Stomach (tissue), 9 donors: ENCODE measurements around the gene DYSF. TPM values are rescaled to one million over a fixed set of nuclear protein-coding genes. Genes with fewer than 3 reads are reported as not detected.

Experiments
- DNase-seq, 2 donors: peaks; one replicate each; pipeline versions ENCODE4 v3.0.0 to v3.0.0-alpha.2; 2013 to 2019
- H3K27ac ChIP-seq, 5 donors: fragments of 200-600 bp in 4 of 5; sonication (generic) in 4 of 5; one replicate each; pipeline ENCODE4 v1.5.1; 2013 to 2019; ENCODE audit warnings: mild to moderate bottlenecking in 1 of 5, moderate library complexity in 1 of 5
- H3K27me3 ChIP-seq, 3 donors: fragments of 200-600 bp; sonication (generic); one replicate each; pipeline ENCODE4 v1.5.1; 2017 to 2019; ENCODE audit warnings: mixed run types in 1 of 3
- H3K36me3 ChIP-seq, 4 donors: fragments of 200-600 bp; sonication (generic); 1 replicate in 3 of 4; 2 replicates in 1 of 4; pipeline ENCODE4 v1.5.1; 2016 to 2019
- H3K4me1 ChIP-seq, 4 donors: fragments of 200-600 bp; sonication (generic); one replicate each; pipeline ENCODE4 v1.5.1; 2016 to 2019
- H3K4me3 ChIP-seq, 4 donors: fragments of 200-600 bp; sonication (generic) in 3 of 4; one replicate each; pipeline ENCODE4 v1.5.1; 2016 to 2019; ENCODE audit warnings: mild to moderate bottlenecking in 1 of 4
- H3K9me3 ChIP-seq, 4 donors: fragments of 200-600 bp; sonication (generic); one replicate each; pipeline ENCODE4 v1.5.1; 2016 to 2019
- EP300 ChIP-seq: sonication (generic); formaldehyde crosslinking; IDR thresholded peaks from one replicate; pipeline ENCODE4 v1.6.1; 2017; ENCODE audit warnings: antibody characterized with exemption
- POLR2A ChIP-seq, 4 donors: fragments of 450-650 bp; IDR thresholded peaks; one replicate each; pipeline ENCODE4 v1.6.1; 2016; ENCODE audit warnings: antibody characterized with exemption in 4 of 4, control low read depth in 2 of 4, mild to moderate bottlenecking in 1 of 4, moderate library complexity in 1 of 4
- POLR2AphosphoS5 ChIP-seq, 3 donors: sonication (generic); formaldehyde crosslinking; IDR thresholded peaks; one replicate each; pipeline ENCODE4 v1.6.1; 2016; ENCODE audit warnings: antibody characterized with exemption in 3 of 3
- WGBS, 5 donors: extraction: QIAGEN DNeasy Blood & Tissue Kit in 3 of 5; methylation state at CpG; one replicate each; pipeline versions ENCODE4 v1.1.5 to v1.1.7; 2013 to 2018; 5-methylcytosine and 5-hydroxymethylcytosine counted together
- intact Hi-C: fragments of 100-400 bp; cut with DNase I; formaldehyde crosslinking; loops from one replicate; pipeline ENCODE4 v1.15.1; 2023; ENCODE audit warnings: low total_unique reads
- polyA plus RNA-seq, 3 donors: library from polyadenylated mRNA; stranded (reverse); fragments of 200-250 nt; gene quantifications; one replicate each; pipeline ENCODE4 v1.2.3, GENCODE V29; 2013
- total RNA-seq, 5 donors: library from RNA; depleted of rRNA; stranded (reverse); fragments of >200 nt; gene quantifications; one replicate each; pipeline versions ENCODE4 v1.1.0 to v1.2.3, GENCODE V29; 2014 to 2016
- TF ChIP-seq, protein P1 (sequence below), 7 experiments: fragments of 450-650 bp in 4 of 7; fragments of 200-600 bp in 3 of 7; sonication (generic) in 3 of 7; IDR thresholded peaks; one replicate each; pipeline ENCODE4 v1.5.1; 2016 to 2019; ENCODE audit warnings: antibody characterized with exemption in 7 of 7, control low read depth in 2 of 7, mild to moderate bottlenecking in 1 of 7
- donor health status: healthy with polysubstance abuse.
- donor health status: Bipolar disorder and iron deficiency.
- donor health status: healthy.

Gene DYSF
- total and polyA plus RNA-seq, 8 donors = 2.1 to 13.4 (median 6.1) TPM

DNA sequence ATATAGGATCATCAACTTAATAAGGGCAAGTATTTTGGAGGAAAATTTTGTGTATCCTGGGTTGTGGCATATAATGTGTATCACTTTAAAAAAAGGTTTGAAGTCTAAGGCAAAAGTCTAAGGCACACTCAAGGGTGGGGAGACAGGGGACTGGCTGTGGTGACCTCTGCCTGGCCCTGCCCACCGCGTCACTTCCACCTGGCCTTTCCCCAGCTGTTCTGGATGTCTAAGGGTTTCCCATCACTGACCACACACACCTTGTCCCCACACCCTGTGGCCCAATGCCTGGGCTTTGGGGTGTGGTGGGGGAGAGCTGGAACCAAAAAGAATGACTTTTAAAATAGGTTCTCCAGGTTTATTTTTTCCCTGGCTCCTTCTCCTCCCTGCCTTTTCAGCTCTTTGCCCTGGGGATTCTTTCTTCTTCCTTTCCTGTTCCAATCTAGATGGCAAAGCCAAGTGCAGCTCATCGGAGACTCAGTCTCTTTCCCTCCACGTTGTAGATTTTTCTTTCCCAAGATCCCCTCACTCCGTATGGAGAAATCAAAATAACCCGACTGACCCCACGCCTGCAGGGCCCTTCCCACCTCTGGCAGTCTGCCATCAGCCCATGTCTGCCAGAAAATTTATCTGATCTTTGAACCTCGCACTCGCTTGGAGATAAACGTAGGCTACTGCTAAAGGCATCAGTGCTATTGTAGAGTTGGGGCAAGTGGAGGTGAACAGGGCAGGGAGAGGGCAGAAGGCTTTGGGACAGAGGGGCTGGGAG lies 257.2 kb downstream of the DYSF start:
- H3K27me3 ChIP-seq = no peaks in the 10 kb centered on the region
- DNase-seq = peak in 1 of 2 donors; percentile 33
- H3K4me3 ChIP-seq = no peak overlapping the region
- no peaks in the 10 kb centered on the region for H3K9me3 ChIP-seq
- WGBS, 5 donors = 28 to 42% (median 37%) methylated on average over 10 of the region's 10 CpGs
- H3K4me1 ChIP-seq = no peaks in the 10 kb centered on the region
- H3K27ac ChIP-seq = no peak overlapping the region
- intact Hi-C loops = no loop called here
- TF ChIP-seq EP300 (no peak), POLR2AphosphoS5 (IDR thresholded peaks at IDR 0.05) (no peak), POLR2A (IDR thresholded peaks at IDR 0.05) (no peak)
- TF ChIP-seq, protein P1, sequence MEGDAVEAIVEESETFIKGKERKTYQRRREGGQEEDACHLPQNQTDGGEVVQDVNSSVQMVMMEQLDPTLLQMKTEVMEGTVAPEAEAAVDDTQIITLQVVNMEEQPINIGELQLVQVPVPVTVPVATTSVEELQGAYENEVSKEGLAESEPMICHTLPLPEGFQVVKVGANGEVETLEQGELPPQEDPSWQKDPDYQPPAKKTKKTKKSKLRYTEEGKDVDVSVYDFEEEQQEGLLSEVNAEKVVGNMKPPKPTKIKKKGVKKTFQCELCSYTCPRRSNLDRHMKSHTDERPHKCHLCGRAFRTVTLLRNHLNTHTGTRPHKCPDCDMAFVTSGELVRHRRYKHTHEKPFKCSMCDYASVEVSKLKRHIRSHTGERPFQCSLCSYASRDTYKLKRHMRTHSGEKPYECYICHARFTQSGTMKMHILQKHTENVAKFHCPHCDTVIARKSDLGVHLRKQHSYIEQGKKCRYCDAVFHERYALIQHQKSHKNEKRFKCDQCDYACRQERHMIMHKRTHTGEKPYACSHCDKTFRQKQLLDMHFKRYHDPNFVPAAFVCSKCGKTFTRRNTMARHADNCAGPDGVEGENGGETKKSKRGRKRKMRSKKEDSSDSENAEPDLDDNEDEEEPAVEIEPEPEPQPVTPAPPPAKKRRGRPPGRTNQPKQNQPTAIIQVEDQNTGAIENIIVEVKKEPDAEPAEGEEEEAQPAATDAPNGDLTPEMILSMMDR (IDR thresholded peaks at IDR 0.05) = no peak
- no peaks in the 10 kb centered on the region for H3K36me3 ChIP-seq

- intact Hi-C loops = no loop called here
- no peaks in the 10 kb centered on the region for H3K9me3 ChIP-seq
- 62 to 66% (median 64%) methylated on average over 8 of the region's 8 CpGs for WGBS, 5 donors
- H3K27ac ChIP-seq = no peak overlapping the region
- no peak for DNase-seq
- H3K27me3 ChIP-seq = no peaks in the 10 kb centered on the region
- H3K4me3 ChIP-seq = no peak overlapping the region
- TF ChIP-seq EP300 = no peak
- TF ChIP-seq POLR2AphosphoS5 (IDR thresholded peaks at IDR 0.05) = no peak
- no peak for TF ChIP-seq POLR2A (IDR thresholded peaks at IDR 0.05)
- TF ChIP-seq, protein P1 (IDR thresholded peaks at IDR 0.05) = no peak
- H3K36me3 ChIP-seq = no peaks in the 10 kb centered on the region
- H3K4me1 ChIP-seq = peaks cover 0 to 6% (median 3%) of the 10 kb centered on the region in 4 donors
These were observed 257.9 kb downstream of the DYSF start for GRCh38 chr2:71711133-71711855.

- TF ChIP-seq, protein P1 (IDR thresholded peaks at IDR 0.05) = no peak
- Histone ChIP-seq H3K27me3 (no peaks in the 10 kb centered on the region), H3K9me3 (no peaks in the 10 kb centered on the region), H3K4me3 (no peak overlapping the region), H3K27ac (no peak overlapping the region), H3K36me3 (no peaks in the 10 kb centered on the region), H3K4me1 (peaks cover 3 to 16% (median 10%) of the 10 kb centered on the region in 4 donors)
- intact Hi-C loops = no loop called here
- DNase-seq = no peak
- whole genome bisulfite sequencing, 5 donors = 87 to 97% (median 94%) methylated on average over 8 of the region's 8 CpGs
These were observed 258.9 kb downstream of the DYSF start for GRCh38 chr2:71712158-71712818.
